HEK293 (cell line): ENCODE data around the gene HMX3.

Source experiments
- BCL11B ChIP-seq: fragments of 450-650 bp; formaldehyde crosslinking; IDR thresholded peaks from 2 replicates; pipeline ENCODE4 v1.5.1; 2016; ENCODE audit warnings: low read depth, missing biosample characterization, missing genetic modification characterization
- FEZF1 ChIP-seq: fragments of 450-650 bp; formaldehyde crosslinking; IDR thresholded peaks from 2 replicates; pipeline ENCODE4 v1.5.1; 2016; ENCODE audit warnings: missing biosample characterization, missing genetic modification characterization
- GLIS1 ChIP-seq: fragments of 450-650 bp; formaldehyde crosslinking; IDR thresholded peaks from 2 replicates; pipeline ENCODE4 v1.5.1; 2016; ENCODE audit warnings: missing biosample characterization, missing genetic modification characterization
- HOXC10 ChIP-seq: sonication (generic); formaldehyde crosslinking; IDR thresholded peaks from 2 replicates; pipeline ENCODE4 v1.8.1; 2023; ENCODE audit warnings: mild to moderate bottlenecking, missing genetic modification reagents
- KLF8 ChIP-seq: fragments of 450-650 bp; formaldehyde crosslinking; IDR thresholded peaks from 2 replicates; pipeline ENCODE4 v1.5.1; 2016; ENCODE audit warnings: missing biosample characterization, missing genetic modification characterization
- KLF9 ChIP-seq: fragments of 450-650 bp; formaldehyde crosslinking; IDR thresholded peaks from 2 replicates; pipeline ENCODE4 v1.5.1; 2016; ENCODE audit warnings: missing biosample characterization, missing genetic modification characterization, low read depth
- REPIN1 ChIP-seq: fragments of 450-650 bp; formaldehyde crosslinking; IDR thresholded peaks from 2 replicates; pipeline ENCODE4 v1.5.1; 2017; ENCODE audit warnings: missing biosample characterization, missing genetic modification characterization, low read depth
- SCRT1 ChIP-seq: fragments of 450-650 bp; formaldehyde crosslinking; IDR thresholded peaks from 2 replicates; pipeline ENCODE4 v1.5.1; 2016; ENCODE audit warnings: missing biosample characterization, missing genetic modification characterization, borderline replicate concordance
- YY2 ChIP-seq: fragments of 450-650 bp; formaldehyde crosslinking; IDR thresholded peaks from 2 replicates; pipeline ENCODE4 v1.5.1; 2016; ENCODE audit warnings: missing biosample characterization, missing genetic modification characterization
- ZBTB8A ChIP-seq: fragments of 450-650 bp; formaldehyde crosslinking; IDR thresholded peaks from 2 replicates; pipeline ENCODE4 v1.5.1; 2016; ENCODE audit warnings: missing biosample characterization, missing genetic modification characterization
- ZNF114 ChIP-seq: fragments of 450-650 bp; formaldehyde crosslinking; IDR thresholded peaks from 2 replicates; pipeline ENCODE4 v1.5.0; 2017; ENCODE audit warnings: missing biosample characterization, missing genetic modification characterization
- ZNF157 ChIP-seq: fragments of 450-650 bp; formaldehyde crosslinking; IDR thresholded peaks from 2 replicates; pipeline ENCODE4 v1.5.1; 2016; ENCODE audit warnings: missing biosample characterization, missing genetic modification characterization
- ZNF184 ChIP-seq: fragments of 450-650 bp; IDR thresholded peaks from 2 replicates; pipeline ENCODE4 v1.5.1; 2018; ENCODE audit warnings: missing biosample characterization, mild to moderate bottlenecking, missing genetic modification characterization
- ZNF324 ChIP-seq: fragments of 450-650 bp; formaldehyde crosslinking; IDR thresholded peaks from 2 replicates; pipeline ENCODE4 v1.5.1; 2016; ENCODE audit warnings: missing biosample characterization, missing genetic modification characterization
- ZNF335 ChIP-seq: fragments of 450-650 bp; formaldehyde crosslinking; conservative IDR thresholded peaks from 2 replicates; pipeline ENCODE4 v1.5.1; 2016; ENCODE audit warnings: missing biosample characterization, missing genetic modification characterization
- ZNF394 ChIP-seq: fragments of 450-650 bp; formaldehyde crosslinking; IDR thresholded peaks from 2 replicates; pipeline ENCODE4 v1.5.1; 2016; ENCODE audit warnings: missing biosample characterization, missing genetic modification characterization, mild to moderate bottlenecking, moderate library complexity, borderline replicate concordance
- ZNF423 ChIP-seq: fragments of 450-650 bp; formaldehyde crosslinking; IDR thresholded peaks from 2 replicates; pipeline ENCODE4 v1.5.1; 2016; ENCODE audit warnings: missing biosample characterization, missing genetic modification characterization
- ZNF426 ChIP-seq: fragments of 450-650 bp; formaldehyde crosslinking; IDR thresholded peaks from 2 replicates; pipeline ENCODE4 v1.5.1; 2017; ENCODE audit warnings: missing biosample characterization, missing genetic modification characterization, mild to moderate bottlenecking, inconsistent platforms, moderate library complexity
- ZNF473 ChIP-seq: fragments of 450-650 bp; formaldehyde crosslinking; IDR thresholded peaks from 2 replicates; pipeline ENCODE4 v1.5.1; 2017; ENCODE audit warnings: missing biosample characterization, missing genetic modification characterization
- ZNF558 ChIP-seq: fragments of 450-650 bp; formaldehyde crosslinking; IDR thresholded peaks from 2 replicates; pipeline ENCODE4 v1.5.1; 2016; ENCODE audit warnings: missing biosample characterization, missing genetic modification characterization
- ZNF561 ChIP-seq: fragments of 450-650 bp; IDR thresholded peaks from 2 replicates; pipeline ENCODE4 v1.5.1; 2018; ENCODE audit warnings: missing biosample characterization, missing genetic modification characterization, borderline replicate concordance
- ZNF600 ChIP-seq: fragments of 450-650 bp; formaldehyde crosslinking; IDR thresholded peaks from 2 replicates; pipeline ENCODE4 v1.5.1; 2016; ENCODE audit warnings: missing biosample characterization, missing genetic modification characterization
- ZNF610 ChIP-seq: fragments of 450-650 bp; formaldehyde crosslinking; IDR thresholded peaks from 2 replicates; pipeline ENCODE4 v1.5.1; 2016; ENCODE audit warnings: missing biosample characterization, missing genetic modification characterization, borderline replicate concordance
- ZNF621 ChIP-seq: fragments of 450-650 bp; formaldehyde crosslinking; IDR thresholded peaks from 2 replicates; pipeline ENCODE4 v1.5.1; 2017; ENCODE audit warnings: missing biosample characterization, missing genetic modification characterization
- ZNF658 ChIP-seq: fragments of 450-650 bp; formaldehyde crosslinking; IDR thresholded peaks from 2 replicates; pipeline ENCODE4; 2016; ENCODE audit warnings: missing biosample characterization, missing genetic modification characterization
- ZNF747 ChIP-seq: fragments of 450-650 bp; formaldehyde crosslinking; IDR thresholded peaks from 2 replicates; pipeline ENCODE4 v1.5.1; 2016; ENCODE audit warnings: missing biosample characterization, missing genetic modification characterization
- ZNF837 ChIP-seq: fragments of 450-650 bp; formaldehyde crosslinking; IDR thresholded peaks from 2 replicates; pipeline ENCODE4 v1.5.1; 2016; ENCODE audit warnings: missing biosample characterization, missing genetic modification characterization
- ZXDB ChIP-seq: fragments of 450-650 bp; formaldehyde crosslinking; IDR thresholded peaks from 2 replicates; pipeline ENCODE4 v1.5.1; 2016; ENCODE audit warnings: missing biosample characterization, missing genetic modification characterization
- TF ChIP-seq, protein P1 (sequence below): fragments of 450-650 bp; formaldehyde crosslinking; IDR thresholded peaks from 2 replicates; pipeline ENCODE4 v1.5.1; 2016; ENCODE audit warnings: missing biosample characterization, missing genetic modification characterization, borderline replicate concordance
- TF ChIP-seq, protein P2 (sequence below): fragments of 450-650 bp; formaldehyde crosslinking; IDR thresholded peaks from 2 replicates; pipeline ENCODE4 v1.5.1; 2016; ENCODE audit warnings: missing biosample characterization, missing genetic modification characterization, low read depth
- TF ChIP-seq, protein P3 (sequence below): fragments of 450-650 bp; formaldehyde crosslinking; optimal IDR thresholded peaks from 2 replicates; pipeline ENCODE3; 2016; ENCODE audit warnings: missing biosample characterization, mild to moderate bottlenecking, missing genetic modification characterization
- TF ChIP-seq, protein P4 (sequence below): fragments of 450-650 bp; formaldehyde crosslinking; IDR thresholded peaks from 2 replicates; pipeline ENCODE4 v1.5.1; 2016; ENCODE audit warnings: missing biosample characterization, missing genetic modification characterization

The HMX3 gene

DNA sequence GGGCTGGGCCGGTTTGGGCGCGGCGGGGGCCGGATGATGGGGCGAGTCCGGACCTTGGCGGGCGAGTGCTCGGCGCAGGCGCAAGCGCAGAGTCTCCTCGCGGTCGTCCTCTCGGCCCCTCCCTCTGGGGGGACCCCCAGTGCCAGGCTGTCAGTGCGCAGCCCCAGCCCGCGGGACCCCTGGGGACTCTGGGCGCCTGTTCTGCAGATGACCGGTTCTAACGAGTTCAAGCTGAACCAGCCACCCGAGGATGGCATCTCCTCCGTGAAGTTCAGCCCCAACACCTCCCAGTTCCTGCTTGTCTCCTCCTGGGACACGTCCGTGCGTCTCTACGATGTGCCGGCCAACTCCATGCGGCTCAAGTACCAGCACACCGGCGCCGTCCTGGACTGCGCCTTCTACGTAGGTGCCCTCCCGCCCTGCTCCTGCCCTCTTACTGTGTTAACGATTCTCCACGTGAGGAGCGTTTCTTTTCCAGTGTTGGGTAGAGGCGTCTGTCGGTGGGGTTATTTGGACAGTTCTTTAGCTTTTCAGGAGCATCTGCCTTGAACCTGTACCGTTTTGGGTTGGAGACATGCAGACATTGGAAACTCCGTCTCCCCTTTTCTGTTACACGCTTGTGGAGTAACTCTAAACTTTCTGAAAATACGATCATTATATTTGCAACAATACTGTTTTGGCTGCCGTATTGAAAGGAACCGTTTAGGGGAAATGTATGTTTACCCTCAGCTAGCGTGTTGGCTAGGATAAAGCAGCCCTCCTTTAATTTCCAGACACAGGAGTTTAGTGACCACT, 19.1 kb downstream of the HMX3 start (continued):
- peak; percentile 71; the same call in 1 of the 2 replicates for TF ChIP-seq ZNF561 (tag by site-specific recombination)
- TF ChIP-seq KLF9 (tag by site-specific recombination): 0 out of 2 replicates have a peak, but pooled peaks have one; percentile 13
- TF ChIP-seq, protein P1, sequence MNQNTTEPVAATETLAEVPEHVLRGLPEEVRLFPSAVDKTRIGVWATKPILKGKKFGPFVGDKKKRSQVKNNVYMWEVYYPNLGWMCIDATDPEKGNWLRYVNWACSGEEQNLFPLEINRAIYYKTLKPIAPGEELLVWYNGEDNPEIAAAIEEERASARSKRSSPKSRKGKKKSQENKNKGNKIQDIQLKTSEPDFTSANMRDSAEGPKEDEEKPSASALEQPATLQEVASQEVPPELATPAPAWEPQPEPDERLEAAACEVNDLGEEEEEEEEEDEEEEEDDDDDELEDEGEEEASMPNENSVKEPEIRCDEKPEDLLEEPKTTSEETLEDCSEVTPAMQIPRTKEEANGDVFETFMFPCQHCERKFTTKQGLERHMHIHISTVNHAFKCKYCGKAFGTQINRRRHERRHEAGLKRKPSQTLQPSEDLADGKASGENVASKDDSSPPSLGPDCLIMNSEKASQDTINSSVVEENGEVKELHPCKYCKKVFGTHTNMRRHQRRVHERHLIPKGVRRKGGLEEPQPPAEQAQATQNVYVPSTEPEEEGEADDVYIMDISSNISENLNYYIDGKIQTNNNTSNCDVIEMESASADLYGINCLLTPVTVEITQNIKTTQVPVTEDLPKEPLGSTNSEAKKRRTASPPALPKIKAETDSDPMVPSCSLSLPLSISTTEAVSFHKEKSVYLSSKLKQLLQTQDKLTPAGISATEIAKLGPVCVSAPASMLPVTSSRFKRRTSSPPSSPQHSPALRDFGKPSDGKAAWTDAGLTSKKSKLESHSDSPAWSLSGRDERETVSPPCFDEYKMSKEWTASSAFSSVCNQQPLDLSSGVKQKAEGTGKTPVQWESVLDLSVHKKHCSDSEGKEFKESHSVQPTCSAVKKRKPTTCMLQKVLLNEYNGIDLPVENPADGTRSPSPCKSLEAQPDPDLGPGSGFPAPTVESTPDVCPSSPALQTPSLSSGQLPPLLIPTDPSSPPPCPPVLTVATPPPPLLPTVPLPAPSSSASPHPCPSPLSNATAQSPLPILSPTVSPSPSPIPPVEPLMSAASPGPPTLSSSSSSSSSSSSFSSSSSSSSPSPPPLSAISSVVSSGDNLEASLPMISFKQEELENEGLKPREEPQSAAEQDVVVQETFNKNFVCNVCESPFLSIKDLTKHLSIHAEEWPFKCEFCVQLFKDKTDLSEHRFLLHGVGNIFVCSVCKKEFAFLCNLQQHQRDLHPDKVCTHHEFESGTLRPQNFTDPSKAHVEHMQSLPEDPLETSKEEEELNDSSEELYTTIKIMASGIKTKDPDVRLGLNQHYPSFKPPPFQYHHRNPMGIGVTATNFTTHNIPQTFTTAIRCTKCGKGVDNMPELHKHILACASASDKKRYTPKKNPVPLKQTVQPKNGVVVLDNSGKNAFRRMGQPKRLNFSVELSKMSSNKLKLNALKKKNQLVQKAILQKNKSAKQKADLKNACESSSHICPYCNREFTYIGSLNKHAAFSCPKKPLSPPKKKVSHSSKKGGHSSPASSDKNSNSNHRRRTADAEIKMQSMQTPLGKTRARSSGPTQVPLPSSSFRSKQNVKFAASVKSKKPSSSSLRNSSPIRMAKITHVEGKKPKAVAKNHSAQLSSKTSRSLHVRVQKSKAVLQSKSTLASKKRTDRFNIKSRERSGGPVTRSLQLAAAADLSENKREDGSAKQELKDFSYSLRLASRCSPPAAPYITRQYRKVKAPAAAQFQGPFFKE (tag by site-specific recombination): no peak
- TF ChIP-seq, protein P2, sequence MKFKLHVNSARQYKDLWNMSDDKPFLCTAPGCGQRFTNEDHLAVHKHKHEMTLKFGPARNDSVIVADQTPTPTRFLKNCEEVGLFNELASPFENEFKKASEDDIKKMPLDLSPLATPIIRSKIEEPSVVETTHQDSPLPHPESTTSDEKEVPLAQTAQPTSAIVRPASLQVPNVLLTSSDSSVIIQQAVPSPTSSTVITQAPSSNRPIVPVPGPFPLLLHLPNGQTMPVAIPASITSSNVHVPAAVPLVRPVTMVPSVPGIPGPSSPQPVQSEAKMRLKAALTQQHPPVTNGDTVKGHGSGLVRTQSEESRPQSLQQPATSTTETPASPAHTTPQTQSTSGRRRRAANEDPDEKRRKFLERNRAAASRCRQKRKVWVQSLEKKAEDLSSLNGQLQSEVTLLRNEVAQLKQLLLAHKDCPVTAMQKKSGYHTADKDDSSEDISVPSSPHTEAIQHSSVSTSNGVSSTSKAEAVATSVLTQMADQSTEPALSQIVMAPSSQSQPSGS (tag by site-specific recombination): no peak
- no peak for TF ChIP-seq ZNF621 (tag by site-specific recombination)
- TF ChIP-seq ZNF658 (tag by site-specific recombination): no peak
- TF ChIP-seq ZNF114 (tag by site-specific recombination): no peak
- no peak for TF ChIP-seq ZNF558
- TF ChIP-seq FEZF1: no peak
- no peak for TF ChIP-seq ZNF394 (tag by site-specific recombination)
- no peak for TF ChIP-seq ZNF473 (tag by site-specific recombination)
- no peak for TF ChIP-seq ZNF837 (tag by site-specific recombination)
- TF ChIP-seq ZNF324: no peak
- TF ChIP-seq ZNF610 (tag by site-specific recombination): no peak
- no peak for TF ChIP-seq YY2
- TF ChIP-seq ZNF747: no peak
- no peak for TF ChIP-seq REPIN1 (tag by site-specific recombination)
- no peak for TF ChIP-seq ZNF184 (tag by site-specific recombination)
- peak; percentile 40; the same call in 1 of the 2 replicates for TF ChIP-seq ZNF423
- peak; percentile 87 for TF ChIP-seq GLIS1 (tag by site-specific recombination)
- TF ChIP-seq, protein P3, sequence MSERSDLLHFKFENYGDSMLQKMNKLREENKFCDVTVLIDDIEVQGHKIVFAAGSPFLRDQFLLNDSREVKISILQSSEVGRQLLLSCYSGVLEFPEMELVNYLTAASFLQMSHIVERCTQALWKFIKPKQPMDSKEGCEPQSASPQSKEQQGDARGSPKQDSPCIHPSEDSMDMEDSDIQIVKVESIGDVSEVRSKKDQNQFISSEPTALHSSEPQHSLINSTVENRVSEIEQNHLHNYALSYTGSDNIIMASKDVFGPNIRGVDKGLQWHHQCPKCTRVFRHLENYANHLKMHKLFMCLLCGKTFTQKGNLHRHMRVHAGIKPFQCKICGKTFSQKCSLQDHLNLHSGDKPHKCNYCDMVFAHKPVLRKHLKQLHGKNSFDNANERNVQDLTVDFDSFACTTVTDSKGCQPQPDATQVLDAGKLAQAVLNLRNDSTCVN (tag by site-specific recombination): peak; percentile 53
- no peak for TF ChIP-seq BCL11B (tag by site-specific recombination)
- no peak for TF ChIP-seq ZNF426 (tag by site-specific recombination)
- TF ChIP-seq ZBTB8A (tag by site-specific recombination): peak; percentile 67
- peak; percentile 93 for TF ChIP-seq ZNF600 (tag by site-specific recombination)
- TF ChIP-seq HOXC10: no peak
- TF ChIP-seq KLF8 (tag by site-specific recombination): no peak
- TF ChIP-seq SCRT1 (tag by site-specific recombination): no peak
- TF ChIP-seq ZXDB (tag by site-specific recombination): peak; percentile 7; the same call in 1 of the 2 replicates
- TF ChIP-seq ZNF335 (tag by site-specific recombination): peak; percentile 99
- TF ChIP-seq, protein P4, sequence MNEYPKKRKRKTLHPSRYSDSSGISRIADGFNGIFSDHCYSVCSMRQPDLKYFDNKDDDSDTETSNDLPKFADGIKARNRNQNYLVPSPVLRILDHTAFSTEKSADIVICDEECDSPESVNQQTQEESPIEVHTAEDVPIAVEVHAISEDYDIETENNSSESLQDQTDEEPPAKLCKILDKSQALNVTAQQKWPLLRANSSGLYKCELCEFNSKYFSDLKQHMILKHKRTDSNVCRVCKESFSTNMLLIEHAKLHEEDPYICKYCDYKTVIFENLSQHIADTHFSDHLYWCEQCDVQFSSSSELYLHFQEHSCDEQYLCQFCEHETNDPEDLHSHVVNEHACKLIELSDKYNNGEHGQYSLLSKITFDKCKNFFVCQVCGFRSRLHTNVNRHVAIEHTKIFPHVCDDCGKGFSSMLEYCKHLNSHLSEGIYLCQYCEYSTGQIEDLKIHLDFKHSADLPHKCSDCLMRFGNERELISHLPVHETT (tag by site-specific recombination): no peak
- no peak for TF ChIP-seq ZNF157
